ENCODE measurements around the gene CDH13. TPM values are rescaled to one million over a fixed set of nuclear protein-coding genes. Genes with fewer than 3 reads are reported as not detected.

Gene CDH13
- polyA plus RNA-seq, 2 of the 4 experiments (the other 2 are of a cell fraction): not detected

GRCh38 chr16:83847371-83848225 lies 1220.8 kb downstream of the CDH13 start (continued):
- TF ChIP-seq RCOR1 (IDR thresholded peaks at IDR 0.05; ENCODE audit: low read depth, low read length) (no peak), NFE2L2 (conservative IDR thresholded peaks at IDR 0.05; ENCODE audit: low read length) (no peak), HOXB13 (CRISPR knock-in tag; IDR thresholded peaks at IDR 0.05; ENCODE audit: low read depth) (no peak), RNF2 (IDR thresholded peaks at IDR 0.05; ENCODE audit: borderline replicate concordance, low read depth) (no peak), SMC3 (IDR thresholded peaks at IDR 0.05) (no peak), NPAS2 (CRISPR knock-in tag; IDR thresholded peaks at IDR 0.05; ENCODE audit: borderline replicate concordance) (no peak), RAD21 (conservative IDR thresholded peaks at IDR 0.05 in 1 of 2, IDR thresholded peaks at IDR 0.05 in 1 of 2) (no peak), CEBPB (IDR thresholded peaks at IDR 0.05) (no peak), NR3C1 (IDR thresholded peaks at IDR 0.05) (no peak)

GRCh38 chr16:83849421-83849820 lies 1222.7 kb downstream of the CDH13 start:
- DNase-seq (ENCODE audit: low read depth in 1 of 2, low spot score in 1 of 2) (no peak), FAIRE-seq (no peak), ATAC-seq (no peak)
- H3K4me3 ChIP-seq: no peak overlapping the region
- H3K27ac ChIP-seq: no peak overlapping the region
- no peaks in the 10 kb centered on the region for H3K4me1 ChIP-seq
- POLR2A ChIA-PET: no interaction called here
- H3K9me3 ChIP-seq: no peaks in the 10 kb centered on the region
- no peak for TF ChIP-seq HEYL (CRISPR knock-in tag; IDR thresholded peaks at IDR 0.05)
- no peak for TF ChIP-seq GATA3 (IDR thresholded peaks at IDR 0.05; ENCODE audit: borderline replicate concordance)
- TF ChIP-seq NPAS2 (CRISPR knock-in tag; IDR thresholded peaks at IDR 0.05; ENCODE audit: borderline replicate concordance): no peak
- no peak for TF ChIP-seq CBX2 (IDR thresholded peaks at IDR 0.05; ENCODE audit: borderline replicate concordance, low read depth)
- no peak for TF ChIP-seq MAFK (IDR thresholded peaks at IDR 0.05; ENCODE audit: partially characterized antibody)
- no peak for TF ChIP-seq ZC3H11A (IDR thresholded peaks at IDR 0.05)
- TF ChIP-seq FOXS1 (CRISPR knock-in tag; IDR thresholded peaks at IDR 0.05): no peak
- no peak for TF ChIP-seq CHD2 (IDR thresholded peaks at IDR 0.05; ENCODE audit: low read length, partially characterized antibody)
- no peak for TF ChIP-seq FOSL2 (IDR thresholded peaks at IDR 0.05)
- no peak for TF ChIP-seq FOSL2 (CRISPR knock-in tag; IDR thresholded peaks at IDR 0.05)
- TF ChIP-seq EHF (CRISPR knock-in tag; IDR thresholded peaks at IDR 0.05): no peak
- TF ChIP-seq CTCF (IDR thresholded peaks at IDR 0.05): no peak
- TF ChIP-seq PHF8 (IDR thresholded peaks at IDR 0.05; ENCODE audit: borderline replicate concordance, low read depth): no peak
- no peak overlapping the region for H3K4me2 ChIP-seq
- WGBS (ENCODE audit: missing lambda C conversion rate): 45% methylated on average over 6 of the region's 6 CpGs
- CTCF ChIA-PET: interaction anchor here (1.0 to 4.5 kb wide), 2 partner anchors 24 to 217 kb away, joined by 3 to 23 read pairs; no protein-coding TSS in a partner anchor

Small RNA genes lying within 50 kb of the gene (small RNA-seq; reads per million reads assigned to genes)
- gene AC099506.2 (0 reads per million in 6 experiments), gene MIR3182 (0 reads per million in 6 experiments), gene MIR8058 (0 reads per million in 6 experiments)
